Activated T-helper 2 cell treated with anti-CD3 and anti-CD28 coated beads, Interferon-gamma antibody, Interleukin-2, Interleukin-4, amounts not matched to agents 10 μg/mL and 5 μg/mL and 100 μg/mL, durations not matched to agents 14 hours and 24 hours and 36 hours (primary cell): ENCODE measurements around the gene PXDN. TPM values are rescaled to one million over a fixed set of nuclear protein-coding genes. Genes with fewer than 3 reads are reported as not detected.

Source experiments
- DNase-seq: peaks from one replicate; pipeline ENCODE4 v3.0.0; 2021; ENCODE audit warnings: low spot score
- H3K27ac Mint-ChIP-seq: one replicate; pipeline ENCODE4 v1.8.0; 2021; ENCODE audit warnings: mixed read lengths
- H3K27me3 Mint-ChIP-seq: one replicate; pipeline ENCODE4 v1.8.0; 2021; ENCODE audit warnings: low read depth, mixed read lengths
- H3K36me3 Mint-ChIP-seq: one replicate; pipeline ENCODE4 v1.8.0; 2021; ENCODE audit warnings: low read depth, mixed read lengths
- H3K4me1 Mint-ChIP-seq: one replicate; pipeline ENCODE4 v1.8.0; 2021; ENCODE audit warnings: low read depth, mixed read lengths
- H3K4me3 Mint-ChIP-seq: one replicate; pipeline ENCODE4 v1.8.0; 2021; ENCODE audit warnings: low read depth, mild to moderate bottlenecking, moderate library complexity, mixed read lengths
- H3K9me3 Mint-ChIP-seq: one replicate; pipeline ENCODE4 v1.8.0; 2021; ENCODE audit warnings: mixed read lengths
- intact Hi-C: fragments of 100-400 bp; cut with micrococcal nuclease; formaldehyde crosslinking; loops from one replicate; pipeline ENCODE4 v1.15.1; 2023
- total RNA-seq: library from RNA; stranded (reverse); gene quantifications from 2 replicates; pipeline ENCODE4 v1.2.3, GENCODE V29; 2022

Gene PXDN
- total RNA-seq, 1 donor from 2014 or later = 2.0 TPM

DNA sequence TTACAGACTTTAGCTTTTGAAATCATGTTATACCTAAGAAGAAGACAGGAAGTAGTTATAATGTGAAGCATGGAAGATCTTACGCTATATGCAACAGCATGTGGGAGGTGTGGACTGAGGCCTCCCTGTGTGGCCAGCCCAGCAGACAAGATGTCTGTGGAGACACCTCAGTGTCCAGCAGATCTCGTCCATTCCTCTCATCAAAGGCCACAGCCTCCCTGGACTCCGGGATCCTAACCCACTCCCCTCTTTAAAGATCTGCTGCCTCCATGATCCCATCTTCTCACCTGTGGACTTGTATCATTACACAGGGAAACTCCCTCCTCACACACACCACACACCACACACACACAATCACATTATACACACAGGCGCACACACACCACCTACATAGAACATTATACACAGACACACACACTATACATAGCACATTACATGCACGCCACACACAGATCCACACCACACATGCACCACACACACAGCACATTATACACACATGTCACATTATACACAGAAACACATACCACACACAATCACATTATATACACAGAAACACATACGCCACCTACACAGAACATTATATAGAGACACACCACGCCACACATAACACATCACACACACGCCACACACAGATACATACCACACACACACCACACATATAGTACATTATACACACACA is 89.5 kb downstream of the PXDN start:
- no peaks in the 10 kb centered on the region for H3K9me3 Mint-ChIP-seq
- no peaks in the 10 kb centered on the region for H3K4me1 Mint-ChIP-seq
- H3K27ac Mint-ChIP-seq = no peak overlapping the region
- no peaks in the 10 kb centered on the region for H3K27me3 Mint-ChIP-seq
- no peaks in the 10 kb centered on the region for H3K36me3 Mint-ChIP-seq
- DNase-seq = no peak
- intact Hi-C loops = no loop called here
- H3K4me3 Mint-ChIP-seq = no peak overlapping the region

DNA sequence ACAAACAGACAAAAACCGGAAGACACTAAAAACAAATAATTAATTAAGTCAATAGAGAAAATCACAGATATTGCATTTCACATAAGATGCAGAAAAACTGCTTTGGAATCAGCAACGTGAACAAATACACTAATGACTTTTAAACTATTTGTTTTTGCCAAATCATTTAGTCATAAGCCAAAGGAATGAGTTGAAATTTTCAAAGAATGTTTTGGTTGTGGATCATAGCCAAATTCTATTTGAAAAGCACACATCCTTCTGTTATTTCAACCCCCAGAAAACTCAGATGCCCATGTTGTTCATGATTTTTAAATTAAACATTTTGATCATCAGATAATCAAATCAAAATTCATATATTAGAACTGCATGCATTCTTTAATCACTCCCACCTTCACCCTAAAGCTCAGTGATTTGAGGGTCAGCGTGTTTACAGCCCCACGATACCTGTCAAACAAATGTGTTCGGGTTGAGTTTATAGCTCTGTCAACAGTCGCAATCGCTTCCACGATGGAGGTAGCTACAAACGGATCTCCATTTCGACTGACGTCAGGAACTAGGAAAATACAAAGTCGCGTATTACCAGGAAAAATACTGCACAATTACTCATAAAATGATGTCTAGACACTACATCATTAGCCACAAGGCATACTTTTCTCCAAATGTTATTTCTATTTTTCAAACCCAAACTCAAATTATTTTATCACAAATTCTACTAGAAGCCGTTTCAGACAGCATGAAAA is 90.2 kb downstream of the PXDN start:
- Mint-ChIP-seq H3K4me3 (no peak overlapping the region), H3K4me1 (no peaks in the 10 kb centered on the region), H3K36me3 (no peaks in the 10 kb centered on the region), H3K27ac (no peak overlapping the region), H3K9me3 (no peaks in the 10 kb centered on the region), H3K27me3 (no peaks in the 10 kb centered on the region)
- DNase-seq = no peak
- intact Hi-C loops = no loop called here

DNA sequence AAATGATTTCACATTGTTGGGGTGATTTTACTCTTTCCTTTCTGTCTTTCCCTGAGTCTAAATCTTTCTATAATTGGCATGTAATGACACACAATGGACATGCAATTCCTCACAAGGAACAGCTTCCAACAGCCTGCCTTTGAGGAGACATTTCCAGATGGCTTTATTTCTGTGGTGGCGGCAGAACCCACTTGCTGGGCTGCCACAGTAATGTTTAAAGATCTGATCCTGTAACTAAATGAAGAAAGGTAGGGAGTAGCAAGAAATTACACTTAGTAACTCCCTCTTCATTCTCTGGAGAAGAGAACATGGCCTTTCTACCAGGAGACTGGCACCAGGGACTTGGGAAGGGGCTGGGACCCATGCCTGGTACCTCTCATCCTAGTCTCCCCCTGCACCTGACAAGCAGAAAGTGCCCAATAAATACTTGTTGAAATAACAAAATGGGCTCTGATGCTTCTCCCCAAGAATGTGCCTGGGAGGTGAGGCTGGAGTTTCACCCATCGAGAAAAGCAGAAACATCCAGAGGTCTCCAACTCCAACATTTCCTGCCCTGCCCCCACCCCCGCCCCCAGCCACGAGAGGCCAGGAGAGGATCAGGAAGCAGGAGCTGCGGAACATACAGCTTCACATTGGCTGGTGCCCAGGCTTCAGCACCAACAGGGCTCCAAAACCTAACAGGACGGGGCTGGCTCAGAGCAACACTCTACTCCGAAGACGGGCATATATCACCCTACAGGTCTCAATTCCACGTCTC is 92.1 kb downstream of the PXDN start:
- no peaks in the 10 kb centered on the region for H3K4me1 Mint-ChIP-seq
- H3K36me3 Mint-ChIP-seq = no peaks in the 10 kb centered on the region
- DNase-seq = no peak
- H3K4me3 Mint-ChIP-seq = no peak overlapping the region
- intact Hi-C loops = no loop called here
- H3K27me3 Mint-ChIP-seq = no peaks in the 10 kb centered on the region
- H3K27ac Mint-ChIP-seq = no peak overlapping the region
- no peaks in the 10 kb centered on the region for H3K9me3 Mint-ChIP-seq

- H3K36me3 Mint-ChIP-seq = no peaks in the 10 kb centered on the region
- no peaks in the 10 kb centered on the region for H3K9me3 Mint-ChIP-seq
Measured at GRCh38 chr2:1651121-1652033, 92.9 kb downstream of the PXDN start.

DNA sequence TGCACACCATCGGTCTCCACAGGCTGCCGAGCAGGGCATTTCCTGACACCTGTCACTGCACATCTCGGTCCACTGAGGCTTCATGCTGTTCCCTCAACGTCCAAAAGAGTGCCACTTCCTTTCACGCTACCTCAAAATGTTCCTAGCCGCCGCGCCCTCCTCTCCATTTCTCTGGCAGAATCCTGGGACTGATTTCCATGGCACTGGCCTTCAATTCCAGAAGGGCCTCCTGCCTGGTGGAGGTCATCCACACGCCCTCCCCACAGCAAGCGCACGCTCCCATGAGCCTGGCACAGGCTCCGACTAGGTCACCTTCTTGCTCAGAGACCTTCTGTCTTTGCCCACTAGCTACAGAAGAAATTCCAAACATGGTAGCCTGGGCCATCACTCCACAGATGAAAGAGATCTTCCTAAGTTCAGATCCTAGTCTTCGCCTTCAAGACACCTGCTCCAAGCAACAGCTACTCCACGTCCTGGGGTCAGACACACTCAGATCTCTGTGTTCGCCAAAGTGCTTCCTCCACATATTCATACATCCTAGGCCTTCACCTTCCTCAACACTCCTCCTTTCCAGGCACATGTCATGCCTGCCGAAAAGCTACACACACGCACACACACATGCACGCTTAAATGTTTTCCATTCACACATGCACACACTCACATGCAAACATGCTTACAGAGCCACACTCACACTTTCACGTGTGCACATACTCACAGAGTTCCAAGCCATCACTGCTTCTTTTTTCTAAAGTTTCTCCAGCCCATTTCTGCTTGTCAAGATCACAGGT is 94.0 kb downstream of the PXDN start:
- no peak overlapping the region for H3K4me3 Mint-ChIP-seq
- H3K4me1 Mint-ChIP-seq = no peaks in the 10 kb centered on the region
- H3K27me3 Mint-ChIP-seq = no peaks in the 10 kb centered on the region
- H3K9me3 Mint-ChIP-seq = no peaks in the 10 kb centered on the region
- H3K36me3 Mint-ChIP-seq = no peaks in the 10 kb centered on the region
- intact Hi-C loops = no loop called here
- H3K27ac Mint-ChIP-seq = no peak overlapping the region
- no peak for DNase-seq

More at GRCh38 chr2:1651121-1652033, 92.9 kb downstream of the PXDN start:
- H3K4me3 Mint-ChIP-seq = no peak overlapping the region
- no peak overlapping the region for H3K27ac Mint-ChIP-seq
- intact Hi-C loops = no loop called here
- DNase-seq = no peak
- H3K27me3 Mint-ChIP-seq = no peaks in the 10 kb centered on the region
- no peaks in the 10 kb centered on the region for H3K4me1 Mint-ChIP-seq

DNA sequence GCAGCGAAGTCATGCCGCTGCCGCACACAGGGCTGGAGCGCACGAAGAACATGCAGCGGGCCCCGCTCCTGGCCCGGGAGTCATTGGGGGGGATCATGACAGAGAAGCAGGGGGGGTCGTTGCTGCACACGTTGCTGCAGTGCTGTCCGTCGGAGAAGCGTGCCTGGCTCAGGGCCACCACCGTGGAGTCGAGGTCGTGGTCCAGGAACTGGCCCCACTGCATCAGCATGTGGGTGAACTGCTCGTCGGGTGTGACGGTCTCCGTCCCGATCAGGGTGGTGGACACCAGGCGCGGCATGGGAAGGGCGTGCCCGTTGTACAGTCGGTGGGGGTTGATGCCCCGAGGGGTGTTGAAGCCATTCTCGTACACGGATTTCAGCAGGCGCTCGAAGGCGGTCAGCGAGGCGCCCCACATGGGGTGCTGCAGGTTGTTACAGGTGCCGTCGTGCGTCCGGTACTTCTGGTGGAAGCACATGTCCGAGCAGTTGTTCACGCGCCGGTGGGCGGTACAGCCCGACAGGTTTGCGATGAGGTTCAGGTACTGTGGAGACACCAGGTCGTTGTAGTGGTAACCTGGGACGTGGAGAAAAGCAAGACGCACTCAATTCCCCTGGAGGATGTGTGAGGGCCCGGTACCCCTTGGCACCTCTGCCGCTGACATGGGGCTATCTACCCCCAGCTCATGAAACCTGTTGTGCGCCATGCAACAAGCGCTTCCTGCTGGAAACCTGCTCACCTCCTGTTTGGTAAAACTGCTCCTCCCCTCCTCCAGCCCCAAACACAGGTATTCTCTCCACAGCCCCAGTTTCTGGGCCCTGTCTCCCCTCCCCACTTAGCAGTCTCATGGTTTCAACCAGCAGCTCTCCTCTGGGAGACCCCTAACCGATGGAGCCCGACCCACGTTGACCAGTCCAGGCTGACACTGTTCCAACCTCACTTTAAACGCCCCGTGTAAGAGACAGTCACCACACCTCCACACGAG is 94.9 kb downstream of the PXDN start:
- intact Hi-C loops = no loop called here
- Mint-ChIP-seq H3K27me3 (no peaks in the 10 kb centered on the region), H3K4me3 (no peak overlapping the region), H3K27ac (no peak overlapping the region), H3K36me3 (no peaks in the 10 kb centered on the region), H3K4me1 (no peaks in the 10 kb centered on the region), H3K9me3 (no peaks in the 10 kb centered on the region)
- DNase-seq = no peak

DNA sequence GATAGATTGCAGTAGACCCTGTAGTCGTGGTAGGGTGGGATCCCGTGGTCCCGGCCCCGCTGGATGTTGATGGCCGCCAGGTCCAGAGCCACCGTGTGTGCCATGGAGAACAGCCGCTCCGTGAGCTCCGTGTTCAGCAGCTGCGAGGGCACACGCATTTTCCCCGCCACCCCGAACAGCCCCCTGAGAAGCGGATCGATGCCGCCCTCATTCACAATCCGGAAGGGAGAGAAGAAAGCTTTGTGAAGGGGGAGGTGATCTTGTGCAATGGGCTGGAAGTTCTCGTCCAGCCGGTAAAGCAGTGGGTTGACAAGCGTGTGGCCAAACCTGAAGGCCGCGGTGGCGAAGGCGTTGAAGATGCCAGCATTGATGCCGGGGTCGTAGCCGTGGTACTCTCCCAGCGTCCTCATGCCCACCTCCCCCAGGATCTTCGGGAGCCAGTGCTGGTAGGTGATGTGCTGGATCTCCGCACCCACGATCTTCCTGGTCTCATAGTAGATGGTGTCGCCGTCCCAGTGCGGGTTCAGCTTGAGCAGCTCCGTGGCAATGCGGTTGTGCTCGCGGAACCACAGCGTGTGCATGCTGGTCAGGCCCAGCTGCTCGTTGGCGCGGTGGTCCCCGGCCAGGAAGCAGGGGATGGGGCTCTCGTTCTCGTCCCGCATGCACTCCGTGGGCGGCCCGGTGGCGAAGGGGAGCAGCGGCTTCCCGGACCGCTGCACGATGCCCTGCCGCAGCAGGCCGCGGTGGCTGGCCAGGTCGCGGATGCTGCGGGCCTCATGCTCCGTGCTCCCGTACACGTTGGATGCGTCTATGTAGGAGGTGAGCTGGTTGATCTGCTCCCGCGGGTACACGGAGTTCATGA is 95.8 kb downstream of the PXDN start:
- no peaks in the 10 kb centered on the region for H3K4me1 Mint-ChIP-seq
- H3K9me3 Mint-ChIP-seq = no peaks in the 10 kb centered on the region
- no peak for DNase-seq
- intact Hi-C loops = no loop called here
- no peak overlapping the region for H3K4me3 Mint-ChIP-seq
- no peak overlapping the region for H3K27ac Mint-ChIP-seq
- H3K36me3 Mint-ChIP-seq = no peaks in the 10 kb centered on the region
- H3K27me3 Mint-ChIP-seq = no peaks in the 10 kb centered on the region

DNA sequence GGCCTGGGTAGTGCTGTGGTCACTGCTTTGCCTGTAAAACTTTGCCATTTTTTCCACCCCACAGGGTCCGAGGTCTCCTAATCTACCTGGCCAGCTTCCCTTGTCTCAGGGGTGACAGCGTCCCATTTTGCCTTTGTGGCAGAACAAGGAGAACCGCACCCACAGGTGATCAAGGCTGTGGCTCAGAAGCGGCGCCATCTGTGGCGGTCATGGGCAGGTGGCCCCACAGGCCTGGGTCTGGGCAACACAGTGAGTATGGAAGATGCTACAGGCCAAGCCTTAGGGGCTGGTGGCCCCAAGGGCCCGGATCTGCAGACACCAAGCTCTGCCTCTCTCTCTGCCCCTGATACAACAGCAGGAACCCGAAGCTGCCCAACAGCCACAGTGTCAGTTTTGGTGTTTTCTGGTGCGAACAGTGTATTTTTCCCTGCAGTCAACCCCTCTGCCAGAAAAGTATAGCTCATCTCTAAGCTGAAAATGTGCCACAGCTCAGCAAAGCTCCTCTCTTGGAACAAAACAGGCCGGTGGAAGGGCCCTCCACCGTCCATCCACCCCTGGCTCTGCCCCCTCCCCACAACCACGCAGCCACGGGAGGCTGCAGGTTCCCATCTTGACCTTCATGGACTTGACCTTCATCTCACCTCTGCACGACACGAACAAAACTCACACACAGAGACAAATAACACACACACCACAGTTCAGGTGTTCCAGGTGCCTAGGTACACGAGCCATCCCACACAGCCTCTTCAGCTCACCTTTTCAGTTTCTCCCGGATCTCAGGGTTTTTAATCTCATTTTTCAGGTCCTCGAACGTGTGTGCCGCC is 96.7 kb downstream of the PXDN start:
- intact Hi-C loops = no loop called here
- no peak for DNase-seq
- H3K36me3 Mint-ChIP-seq = no peaks in the 10 kb centered on the region
- H3K27ac Mint-ChIP-seq = no peak overlapping the region
- no peaks in the 10 kb centered on the region for H3K4me1 Mint-ChIP-seq
- no peak overlapping the region for H3K4me3 Mint-ChIP-seq
- H3K9me3 Mint-ChIP-seq = no peaks in the 10 kb centered on the region
- no peaks in the 10 kb centered on the region for H3K27me3 Mint-ChIP-seq

- DNase-seq = no peak
- H3K4me1 Mint-ChIP-seq = no peaks in the 10 kb centered on the region
- H3K27ac Mint-ChIP-seq = no peak overlapping the region
- H3K27me3 Mint-ChIP-seq = no peaks in the 10 kb centered on the region
- no peaks in the 10 kb centered on the region for H3K9me3 Mint-ChIP-seq
- intact Hi-C loops = no loop called here
- no peak overlapping the region for H3K4me3 Mint-ChIP-seq
- no peaks in the 10 kb centered on the region for H3K36me3 Mint-ChIP-seq
Measured at GRCh38 chr2:1645761-1646476, 98.4 kb downstream of the PXDN start.
